Progenitor cell of endocrine pancreas (in vitro differentiated cells): ENCODE measurements around the gene RALGAPA1. TPM values are rescaled to one million over a fixed set of nuclear protein-coding genes. Genes with fewer than 3 reads are reported as not detected.

Source experiments
- DNase-seq: peaks from one replicate; pipeline ENCODE4 v3.0.0; 2021; ENCODE audit warnings: low spot score; ENCODE audit not compliant: unreplicated experiment
- H3K27ac Mint-ChIP-seq: 2 replicates; pipeline ENCODE4 v1.8.0; 2021; ENCODE audit warnings: mild to moderate bottlenecking, moderate library complexity, mixed read lengths
- H3K27me3 Mint-ChIP-seq: 2 replicates; pipeline ENCODE4 v1.8.0; 2021; ENCODE audit warnings: mixed read lengths
- H3K36me3 Mint-ChIP-seq: 2 replicates; pipeline ENCODE4 v1.8.0; 2022; ENCODE audit warnings: mixed read lengths; ENCODE audit not compliant: insufficient read depth
- H3K4me1 Mint-ChIP-seq: 2 replicates; pipeline ENCODE4 v1.8.0; 2021; ENCODE audit warnings: low read depth, mixed read lengths
- H3K4me3 Mint-ChIP-seq: 2 replicates; pipeline ENCODE4 v1.8.0; 2021; ENCODE audit warnings: low read depth, mild to moderate bottlenecking, moderate library complexity, mixed read lengths
- H3K9me3 Mint-ChIP-seq: 2 replicates; pipeline ENCODE4 v1.8.0; 2021; ENCODE audit warnings: low read depth, mixed read lengths
- CTCF ChIP-seq: fragments of 200-600 bp; sonication (generic); IDR thresholded peaks from one replicate; pipeline ENCODE4 v1.5.0; 2021; ENCODE audit warnings: antibody characterized with exemption, mild to moderate bottlenecking; ENCODE audit not compliant: unreplicated experiment
- total RNA-seq: library from RNA; stranded (reverse); gene quantifications from 2 replicates; pipeline ENCODE4 v1.2.1, GENCODE V29; 2021

Gene RALGAPA1
- total RNA-seq, 1 donor from 2014 or later: 58.7 TPM

GRCh38 chr14:35835208-35835982, 26.3 kb upstream of the RALGAPA1 start:
- DNase-seq: no peak
- H3K36me3 Mint-ChIP-seq: peaks cover 44% of the 10 kb centered on the region
- no peak overlapping the region for H3K4me3 Mint-ChIP-seq
- H3K9me3 Mint-ChIP-seq: peaks cover 16% of the 10 kb centered on the region
- no peaks in the 10 kb centered on the region for H3K4me1 Mint-ChIP-seq
- no peak overlapping the region for H3K27ac Mint-ChIP-seq
- no peak for TF ChIP-seq CTCF
- H3K27me3 Mint-ChIP-seq: no peaks in the 10 kb centered on the region

- no peak for DNase-seq
- no peaks in the 10 kb centered on the region for H3K27me3 Mint-ChIP-seq
- no peaks in the 10 kb centered on the region for H3K9me3 Mint-ChIP-seq
- H3K4me3 Mint-ChIP-seq: no peak overlapping the region
- peaks cover 12% of the 10 kb centered on the region for H3K4me1 Mint-ChIP-seq
- no peak overlapping the region for H3K27ac Mint-ChIP-seq
- peaks cover 8% of the 10 kb centered on the region for H3K36me3 Mint-ChIP-seq
- no peak for TF ChIP-seq CTCF
Measured at GRCh38 chr14:35829449-35829848, 20.4 kb upstream of the RALGAPA1 start.

- Mint-ChIP-seq H3K4me1 (peaks cover 12% of the 10 kb centered on the region), H3K4me3 (peak overlapping the region; percentile 90), H3K27me3 (no peaks in the 10 kb centered on the region), H3K27ac (no peak overlapping the region), H3K36me3 (peaks cover 8% of the 10 kb centered on the region), H3K9me3 (no peaks in the 10 kb centered on the region)
- no peak for TF ChIP-seq CTCF
- no peak for DNase-seq
Measured at GRCh38 chr14:35827678-35828472, 18.8 kb upstream of the RALGAPA1 start.

- no peak for TF ChIP-seq CTCF
- no peak for DNase-seq
- H3K36me3 Mint-ChIP-seq: peaks cover 8% of the 10 kb centered on the region
- H3K27ac Mint-ChIP-seq: peak overlapping the region; percentile 93
- H3K4me3 Mint-ChIP-seq: peak overlapping the region; percentile 90
- H3K4me1 Mint-ChIP-seq: peaks cover 12% of the 10 kb centered on the region
- no peaks in the 10 kb centered on the region for H3K27me3 Mint-ChIP-seq
- no peaks in the 10 kb centered on the region for H3K9me3 Mint-ChIP-seq
Measured at GRCh38 chr14:35826952-35827416, 17.9 kb upstream of the RALGAPA1 start.

GRCh38 chr14:35826218-35826951, 17.3 kb upstream of the RALGAPA1 start, which contains the start of gene BRMS1L:
Gene BRMS1L, plus strand, starts transcription at chr14:35826338. Its CDS starts 179 bp downstream, at chr14:35826517.
- no peaks in the 10 kb centered on the region for H3K9me3 Mint-ChIP-seq
- TF ChIP-seq CTCF: peak; percentile 12
- peak; percentile 95 for DNase-seq
- no peaks in the 10 kb centered on the region for H3K27me3 Mint-ChIP-seq
- peaks cover 3% of the 10 kb centered on the region for H3K36me3 Mint-ChIP-seq
- peak within 1 kb of the TSS; percentile 97 for H3K27ac Mint-ChIP-seq
- peak within 1 kb of the TSS; percentile 90 for H3K4me3 Mint-ChIP-seq
- H3K4me1 Mint-ChIP-seq: peaks cover 12% of the 10 kb centered on the region
